ENCODE results near the gene CTSH.
"Not testable (repeated sequence)": the region's sequence is repeated elsewhere in the genome, so short reads cannot be mapped to it uniquely, and the experiment has no call there.

The CTSH gene

DNA sequence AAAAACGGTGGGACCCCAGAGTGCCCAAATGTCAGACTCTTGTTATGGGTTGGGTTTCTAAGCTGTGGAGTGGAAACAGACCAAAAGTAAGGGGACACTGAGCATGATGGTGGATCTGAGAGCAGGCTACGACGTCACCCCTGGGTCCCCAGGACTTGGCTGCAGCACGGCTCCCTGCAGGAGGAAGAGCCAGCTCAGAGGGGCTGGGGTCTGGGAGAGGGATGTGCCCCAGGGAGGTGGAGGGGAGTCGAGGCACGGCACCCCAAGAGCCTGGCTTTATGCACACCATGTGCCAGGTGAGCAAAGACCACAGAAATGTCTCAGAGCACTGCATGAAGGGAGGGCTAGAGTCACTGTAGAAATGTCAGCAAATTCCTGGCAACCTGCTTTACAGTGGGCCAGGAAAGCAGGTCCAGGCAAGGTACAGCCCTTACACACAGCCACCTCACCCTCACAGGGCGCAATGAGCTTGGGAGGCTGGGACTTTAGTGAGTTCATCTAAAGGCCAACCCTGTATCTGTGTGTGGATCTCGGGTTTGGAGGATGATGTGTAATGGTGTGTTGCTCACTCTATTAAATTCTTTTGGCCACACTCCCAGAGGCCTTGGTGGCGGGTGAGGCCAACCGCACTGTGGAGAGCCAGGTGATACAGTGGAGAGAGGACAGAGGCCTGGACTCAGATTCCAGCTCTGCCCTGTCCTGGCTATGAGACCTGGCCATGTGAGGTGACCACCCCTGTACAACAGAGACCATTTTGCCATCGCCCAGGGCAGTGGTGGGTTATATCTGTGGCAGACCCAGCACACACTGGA lies 14.1 kb downstream of the CTSH start:
- no peak overlapping the region for H3K56ac ChIP-seq (ENCODE audit: low read length)
- DNase-seq: no peak
- no peaks in the 10 kb centered on the region for H3K79me1 ChIP-seq (ENCODE audit: low read length)

DNA sequence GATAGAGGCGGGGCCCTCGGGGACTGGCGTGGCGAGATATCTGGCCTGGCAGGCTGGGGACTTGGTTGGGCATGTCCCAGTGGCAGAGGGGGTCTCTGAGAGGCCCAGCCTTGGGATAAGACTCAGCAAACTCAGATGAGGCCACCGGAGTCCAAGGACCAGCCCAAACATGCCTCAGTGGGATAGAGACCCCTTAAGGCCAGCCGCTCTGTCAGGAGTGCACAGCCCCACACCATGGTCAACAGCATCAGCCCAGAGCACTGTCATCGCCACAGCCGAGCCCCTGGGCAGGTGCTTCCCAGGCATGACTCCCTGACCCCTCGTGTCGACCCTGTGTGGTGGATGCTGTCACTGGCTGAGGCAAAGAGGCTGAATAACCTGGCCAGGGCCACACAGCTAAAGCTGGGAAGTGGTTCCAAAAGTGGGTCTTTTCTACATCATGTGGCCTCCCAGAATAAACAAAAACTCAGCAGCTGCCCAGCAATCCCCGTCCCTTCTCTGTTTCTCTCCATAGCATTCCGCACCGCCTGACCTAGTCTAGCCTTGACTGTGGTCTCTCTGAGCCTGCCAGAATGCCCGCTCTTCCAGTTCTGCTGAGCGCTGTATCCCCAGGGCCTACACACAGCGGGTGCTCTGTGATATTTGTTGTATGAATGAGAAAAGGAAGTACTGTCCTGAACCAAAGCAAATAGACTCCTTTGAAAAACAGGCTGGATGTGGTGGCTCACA lies 15.1 kb downstream of the CTSH start:
- Histone ChIP-seq H3K9ac (ENCODE audit: low read length) (no peak overlapping the region), H3K27me3 (ENCODE audit: insufficient read depth, low read length, poor library complexity) (no peaks in the 10 kb centered on the region), H3K23ac (ENCODE audit: low read length) (no peak overlapping the region), H4K8ac (ENCODE audit: low read depth, low read length) (no peak overlapping the region), H2AK5ac (ENCODE audit: low read length) (no peak overlapping the region), H3K18ac (ENCODE audit: low read length) (no peak overlapping the region), H3K36me3 (ENCODE audit: control insufficient read depth, insufficient read depth, low read length) (no peaks in the 10 kb centered on the region), H3K79me1 (ENCODE audit: low read length) (no peaks in the 10 kb centered on the region), H3K4me1 (ENCODE audit: control insufficient read depth, low read depth, low read length) (no peaks in the 10 kb centered on the region), H3K56ac (ENCODE audit: low read length) (no peak overlapping the region), H3K79me2 (ENCODE audit: control insufficient read depth, insufficient read depth, low read length) (no peaks in the 10 kb centered on the region), H4K5ac (ENCODE audit: low read length) (no peak overlapping the region), H2BK5ac (ENCODE audit: low read length) (no peak overlapping the region), H2BK15ac (replicated peaks; ENCODE audit: low read depth) (no peak overlapping the region), H2BK120ac (ENCODE audit: low read depth, low read length) (no peak overlapping the region), H3K4me2 (ENCODE audit: low read length) (no peak overlapping the region), H3K4me3 (ENCODE audit: low read length) (no peak overlapping the region), H3K27ac (ENCODE audit: low read depth, low read length) (no peak overlapping the region), H3K4ac (ENCODE audit: low read depth, low read length) (no peak overlapping the region)
- DNase-seq: no peak
- WGBS (ENCODE audit: extremely low coverage, insufficient coverage, low lambda C conversion rate): no CpG with 5 or more reads among the region's 16 CpGs

More for the DNA sequence above, 14.1 kb downstream of the CTSH start:
- no peak overlapping the region for H3K27ac ChIP-seq (ENCODE audit: low read depth, low read length)
- no peak overlapping the region for H3K4ac ChIP-seq (ENCODE audit: low read depth, low read length)
- H3K9ac ChIP-seq (ENCODE audit: low read length): no peak overlapping the region
- no peak overlapping the region for H3K18ac ChIP-seq (ENCODE audit: low read length)
- H3K4me2 ChIP-seq (ENCODE audit: low read length): no peak overlapping the region
- no peaks in the 10 kb centered on the region for H3K79me2 ChIP-seq (ENCODE audit: control insufficient read depth, insufficient read depth, low read length)
- WGBS (ENCODE audit: extremely low coverage, insufficient coverage, low lambda C conversion rate): no CpG with 5 or more reads among the region's 11 CpGs
- H2BK120ac ChIP-seq (ENCODE audit: low read depth, low read length): no peak overlapping the region
- no peak overlapping the region for H3K4me3 ChIP-seq (ENCODE audit: low read length)
- no peak overlapping the region for H2BK5ac ChIP-seq (ENCODE audit: low read length)
- H3K36me3 ChIP-seq (ENCODE audit: control insufficient read depth, insufficient read depth, low read length): no peaks in the 10 kb centered on the region
- H4K5ac ChIP-seq (ENCODE audit: low read length): no peak overlapping the region
- H3K4me1 ChIP-seq (ENCODE audit: control insufficient read depth, low read depth, low read length): no peaks in the 10 kb centered on the region
- H2BK15ac ChIP-seq (replicated peaks; ENCODE audit: low read depth): no peak overlapping the region
- H3K27me3 ChIP-seq (ENCODE audit: insufficient read depth, low read length, poor library complexity): no peaks in the 10 kb centered on the region
- H2AK5ac ChIP-seq (ENCODE audit: low read length): no peak overlapping the region
- no peak overlapping the region for H4K8ac ChIP-seq (ENCODE audit: low read depth, low read length)
- no peak overlapping the region for H3K23ac ChIP-seq (ENCODE audit: low read length)

- DNase-seq: no peak
- H3K4me1 ChIP-seq (ENCODE audit: control insufficient read depth, low read depth, low read length): no peaks in the 10 kb centered on the region
Observed at GRCh38 chr15:78928616-78929093, 16.2 kb downstream of the CTSH start.

DNA sequence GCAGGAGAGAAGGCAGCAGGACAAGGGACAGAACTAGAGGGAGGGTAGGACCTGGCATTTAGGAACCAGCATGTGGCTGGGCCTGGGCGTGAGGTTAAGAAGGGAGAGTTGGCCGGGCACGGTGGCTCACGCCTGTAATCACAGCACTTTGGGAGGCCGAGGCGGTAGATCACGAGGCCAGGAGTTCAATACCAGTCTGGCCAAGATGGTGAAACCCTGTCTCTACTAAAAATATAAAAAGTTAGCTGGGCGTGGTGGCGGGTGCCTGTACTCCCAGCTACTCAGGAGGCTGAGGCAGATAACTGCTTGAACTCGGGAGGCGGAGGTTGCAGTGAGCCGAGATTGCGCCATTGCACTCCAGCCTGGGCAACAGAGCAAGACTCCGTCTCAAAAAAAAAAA lies 16.7 kb downstream of the CTSH start:
- not testable (repeated sequence) for H3K36me3 ChIP-seq (ENCODE audit: control insufficient read depth, insufficient read depth, low read length); H3K27ac ChIP-seq (ENCODE audit: low read depth, low read length); DNase-seq; H3K9ac ChIP-seq (ENCODE audit: low read length); H3K23ac ChIP-seq (ENCODE audit: low read length); H3K79me2 ChIP-seq (ENCODE audit: control insufficient read depth, insufficient read depth, low read length); H3K4me3 ChIP-seq (ENCODE audit: low read length); H3K79me1 ChIP-seq (ENCODE audit: low read length); H3K4me2 ChIP-seq (ENCODE audit: low read length); H2BK5ac ChIP-seq (ENCODE audit: low read length); H3K4me1 ChIP-seq (ENCODE audit: control insufficient read depth, low read depth, low read length); H3K27me3 ChIP-seq (ENCODE audit: insufficient read depth, low read length, poor library complexity); H2AK5ac ChIP-seq (ENCODE audit: low read length); H4K5ac ChIP-seq (ENCODE audit: low read length); H3K4ac ChIP-seq (ENCODE audit: low read depth, low read length); H3K56ac ChIP-seq (ENCODE audit: low read length); H2BK120ac ChIP-seq (ENCODE audit: low read depth, low read length); H4K8ac ChIP-seq (ENCODE audit: low read depth, low read length); H3K18ac ChIP-seq (ENCODE audit: low read length); H2BK15ac ChIP-seq (replicated peaks; ENCODE audit: low read depth)
- WGBS (ENCODE audit: extremely low coverage, insufficient coverage, low lambda C conversion rate): no CpG with 5 or more reads among the region's 14 CpGs

More at GRCh38 chr15:78928616-78929093, 16.2 kb downstream of the CTSH start:
- Histone ChIP-seq H4K8ac (ENCODE audit: low read depth, low read length) (no peak overlapping the region), H3K4ac (ENCODE audit: low read depth, low read length) (no peak overlapping the region), H2BK5ac (ENCODE audit: low read length) (no peak overlapping the region), H3K23ac (ENCODE audit: low read length) (no peak overlapping the region), H3K9ac (ENCODE audit: low read length) (no peak overlapping the region), H2BK15ac (replicated peaks; ENCODE audit: low read depth) (no peak overlapping the region), H3K79me1 (ENCODE audit: low read length) (no peaks in the 10 kb centered on the region), H3K56ac (ENCODE audit: low read length) (no peak overlapping the region), H3K18ac (ENCODE audit: low read length) (no peak overlapping the region), H3K4me2 (ENCODE audit: low read length) (no peak overlapping the region), H2BK120ac (ENCODE audit: low read depth, low read length) (no peak overlapping the region), H2AK5ac (ENCODE audit: low read length) (no peak overlapping the region), H3K27me3 (ENCODE audit: insufficient read depth, low read length, poor library complexity) (no peaks in the 10 kb centered on the region), H3K79me2 (ENCODE audit: control insufficient read depth, insufficient read depth, low read length) (no peaks in the 10 kb centered on the region), H3K36me3 (ENCODE audit: control insufficient read depth, insufficient read depth, low read length) (peaks cover 2% of the 10 kb centered on the region), H4K5ac (ENCODE audit: low read length) (no peak overlapping the region), H3K27ac (ENCODE audit: low read depth, low read length) (no peak overlapping the region), H3K4me3 (ENCODE audit: low read length) (no peak overlapping the region)
- no CpG with 5 or more reads among the region's 14 CpGs for WGBS (ENCODE audit: extremely low coverage, insufficient coverage, low lambda C conversion rate)

DNA sequence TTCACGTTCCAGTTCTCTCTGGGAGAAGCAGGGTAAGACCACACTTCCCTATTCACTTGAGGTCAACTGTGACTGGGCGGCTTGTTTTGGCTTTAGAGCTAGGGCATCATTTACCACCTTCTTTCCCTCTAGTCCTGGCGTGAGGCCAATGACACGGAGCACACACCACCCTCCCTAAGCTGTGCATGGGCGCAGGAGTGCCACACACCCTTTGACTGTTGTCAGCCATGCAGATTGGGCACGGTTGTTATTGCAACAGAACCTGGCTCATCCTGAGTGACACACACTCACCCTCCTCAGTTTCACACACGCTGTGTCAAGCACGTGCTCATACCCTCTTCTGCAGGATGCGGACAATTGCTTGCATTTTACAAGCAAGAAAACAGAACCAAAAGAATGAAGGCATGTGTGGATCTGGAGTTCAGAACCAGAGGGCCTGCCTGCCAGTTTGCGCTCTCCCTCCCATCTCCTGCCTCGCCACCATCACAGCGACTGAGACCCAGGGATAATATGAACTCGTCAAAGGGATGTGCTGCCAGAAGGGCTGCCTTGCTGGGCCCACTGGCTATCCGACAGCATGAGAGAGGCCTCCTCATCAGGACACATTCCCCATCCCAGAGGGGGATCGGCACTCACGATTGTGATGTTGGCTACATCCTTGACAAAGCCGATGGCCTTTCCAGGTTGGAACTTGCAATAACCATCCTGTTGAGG lies 17.6 kb downstream of the CTSH start:
- no peak overlapping the region for H3K56ac ChIP-seq (ENCODE audit: low read length)
- no peak overlapping the region for H4K8ac ChIP-seq (ENCODE audit: low read depth, low read length)
- H4K5ac ChIP-seq (ENCODE audit: low read length): no peak overlapping the region
- no peak overlapping the region for H2BK120ac ChIP-seq (ENCODE audit: low read depth, low read length)
- H3K36me3 ChIP-seq (ENCODE audit: control insufficient read depth, insufficient read depth, low read length): peaks cover 2% of the 10 kb centered on the region
- no peak overlapping the region for H2AK5ac ChIP-seq (ENCODE audit: low read length)
- no peak overlapping the region for H3K23ac ChIP-seq (ENCODE audit: low read length)
- no peaks in the 10 kb centered on the region for H3K27me3 ChIP-seq (ENCODE audit: insufficient read depth, low read length, poor library complexity)
- no peak overlapping the region for H3K4ac ChIP-seq (ENCODE audit: low read depth, low read length)
- H3K18ac ChIP-seq (ENCODE audit: low read length): no peak overlapping the region
- H3K9ac ChIP-seq (ENCODE audit: low read length): no peak overlapping the region
- no peak overlapping the region for H2BK5ac ChIP-seq (ENCODE audit: low read length)
- H3K4me1 ChIP-seq (ENCODE audit: control insufficient read depth, low read depth, low read length): no peaks in the 10 kb centered on the region
- no peak overlapping the region for H2BK15ac ChIP-seq (replicated peaks; ENCODE audit: low read depth)
- DNase-seq: no peak
- no peak overlapping the region for H3K4me2 ChIP-seq (ENCODE audit: low read length)
- H3K79me1 ChIP-seq (ENCODE audit: low read length): no peaks in the 10 kb centered on the region
- no CpG with 5 or more reads among the region's 17 CpGs for WGBS (ENCODE audit: extremely low coverage, insufficient coverage, low lambda C conversion rate)
- H3K79me2 ChIP-seq (ENCODE audit: control insufficient read depth, insufficient read depth, low read length): no peaks in the 10 kb centered on the region
- no peak overlapping the region for H3K4me3 ChIP-seq (ENCODE audit: low read length)
- no peak overlapping the region for H3K27ac ChIP-seq (ENCODE audit: low read depth, low read length)
